Thyroid gland (tissue), 4 donors: ENCODE results near the gene TNFAIP1.

ENCODE experiments used
- POLR2A ChIP-seq, 2 donors: fragments of 450-650 bp; IDR thresholded peaks; one replicate each; pipeline ENCODE4 v1.6.1; 2017; ENCODE audit warnings: antibody characterized with exemption in 2 of 2, mild to moderate bottlenecking in 2 of 2, moderate library complexity in 1 of 2
- TF ChIP-seq, protein P1 (sequence below), 6 experiments: fragments of 200-600 bp in 3 of 6; fragments of 450-650 bp in 3 of 6; sonication (generic) in 3 of 6; IDR thresholded peaks; one replicate each; pipeline ENCODE4 v1.5.1; 2016 to 2019; ENCODE audit warnings: antibody characterized with exemption in 6 of 6, mild to moderate bottlenecking in 2 of 6, inconsistent platforms in 1 of 6, moderate library complexity in 1 of 6

DNA sequence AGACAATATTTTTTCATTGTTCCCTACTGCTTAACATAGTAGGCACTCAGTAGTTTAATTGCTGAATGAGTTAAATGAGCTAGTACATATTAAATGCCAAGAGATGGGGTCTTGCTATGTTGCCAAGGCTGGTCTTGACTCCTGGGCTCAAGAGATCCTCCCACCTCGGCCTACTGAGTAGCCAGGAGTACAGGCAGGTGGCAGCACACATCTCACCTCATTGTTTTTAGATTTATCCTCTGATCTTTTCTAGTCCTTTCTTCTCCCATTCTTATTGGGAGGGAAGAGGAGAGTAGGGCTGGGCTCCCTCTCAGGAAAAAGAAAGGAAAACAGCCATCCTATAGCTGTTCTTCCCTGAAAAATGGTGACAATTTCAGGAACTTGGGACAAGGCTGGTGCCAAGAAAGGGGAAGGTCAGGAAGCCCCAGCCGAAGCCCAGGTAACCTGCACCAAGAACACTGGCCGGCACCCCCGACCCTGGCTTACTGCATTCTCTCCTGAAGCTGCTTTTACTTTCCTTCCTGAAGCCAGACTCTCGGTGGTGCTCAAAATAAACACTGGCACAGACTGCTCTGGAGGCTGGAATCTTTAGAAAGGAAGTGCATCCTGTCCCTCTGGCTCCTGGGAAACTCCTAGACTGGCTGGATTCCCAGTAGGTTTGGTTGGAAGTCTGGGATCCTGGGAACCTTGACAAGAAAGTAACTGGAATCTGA is 2.7 kb downstream of the TNFAIP1 start:
- TF ChIP-seq, protein P1, sequence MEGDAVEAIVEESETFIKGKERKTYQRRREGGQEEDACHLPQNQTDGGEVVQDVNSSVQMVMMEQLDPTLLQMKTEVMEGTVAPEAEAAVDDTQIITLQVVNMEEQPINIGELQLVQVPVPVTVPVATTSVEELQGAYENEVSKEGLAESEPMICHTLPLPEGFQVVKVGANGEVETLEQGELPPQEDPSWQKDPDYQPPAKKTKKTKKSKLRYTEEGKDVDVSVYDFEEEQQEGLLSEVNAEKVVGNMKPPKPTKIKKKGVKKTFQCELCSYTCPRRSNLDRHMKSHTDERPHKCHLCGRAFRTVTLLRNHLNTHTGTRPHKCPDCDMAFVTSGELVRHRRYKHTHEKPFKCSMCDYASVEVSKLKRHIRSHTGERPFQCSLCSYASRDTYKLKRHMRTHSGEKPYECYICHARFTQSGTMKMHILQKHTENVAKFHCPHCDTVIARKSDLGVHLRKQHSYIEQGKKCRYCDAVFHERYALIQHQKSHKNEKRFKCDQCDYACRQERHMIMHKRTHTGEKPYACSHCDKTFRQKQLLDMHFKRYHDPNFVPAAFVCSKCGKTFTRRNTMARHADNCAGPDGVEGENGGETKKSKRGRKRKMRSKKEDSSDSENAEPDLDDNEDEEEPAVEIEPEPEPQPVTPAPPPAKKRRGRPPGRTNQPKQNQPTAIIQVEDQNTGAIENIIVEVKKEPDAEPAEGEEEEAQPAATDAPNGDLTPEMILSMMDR (IDR thresholded peaks at IDR 0.05) = no peak
- no peak for TF ChIP-seq POLR2A (IDR thresholded peaks at IDR 0.05)
